ENCODE data around the gene COL23A1. TPM values are rescaled to one million over a fixed set of nuclear protein-coding genes. Genes with fewer than 3 reads are reported as not detected.

Gene COL23A1
- total and polyA plus RNA-seq, 2 of the 8 experiments (the other 6 are each of a cell fraction or from before 2014, with no cell fraction given) = 3.1 to 4.7 TPM

DNA sequence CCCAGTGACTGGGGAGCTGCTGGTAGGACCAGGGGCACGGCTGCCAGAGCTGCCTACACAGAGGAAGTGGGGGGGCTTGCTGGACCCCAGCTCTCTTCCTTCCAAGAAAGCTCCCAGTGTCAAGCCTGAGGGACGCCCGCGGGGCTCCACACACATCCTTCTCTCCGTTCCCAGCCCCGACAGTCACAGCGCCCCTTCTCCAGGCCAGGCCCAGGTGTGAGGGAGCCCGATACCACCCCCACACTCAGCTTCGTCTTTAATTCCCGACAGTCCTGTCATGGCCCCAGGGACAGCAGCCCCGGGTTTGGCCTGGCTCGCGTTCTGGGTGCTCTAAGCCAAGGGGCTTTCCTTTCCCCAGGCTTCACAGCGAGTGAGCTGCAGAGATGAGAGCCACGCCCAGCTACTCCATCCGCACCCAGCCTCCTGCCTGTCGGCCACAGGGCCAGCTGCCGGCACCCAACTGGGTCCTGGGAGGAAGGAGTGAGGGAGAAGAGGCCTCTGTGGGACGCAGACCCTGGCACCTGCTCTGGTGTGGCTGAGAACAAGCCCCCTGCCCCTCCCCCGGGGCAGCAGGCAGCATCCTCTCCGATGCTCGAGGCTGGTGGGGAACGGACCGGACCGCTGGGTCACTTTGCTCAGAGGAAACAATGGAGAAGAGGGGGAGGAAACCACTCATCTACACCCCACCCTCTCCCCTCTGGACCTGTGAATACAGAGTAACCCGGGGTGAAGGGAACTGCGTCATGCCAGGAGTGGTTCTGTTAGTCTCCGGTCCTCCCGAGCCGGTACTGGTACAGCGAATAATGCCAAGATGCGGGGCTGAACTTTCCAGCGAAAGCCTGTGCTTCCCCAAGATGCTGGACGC is 303.7 kb downstream of the COL23A1 start:
- Histone ChIP-seq H3K4me2 (ENCODE audit: insufficient read depth in 1 of 2, low read depth in 2 of 2, low read length in 2 of 2) (no peak overlapping the region), H3K23ac (ENCODE audit: insufficient read length) (no peak overlapping the region), H4K5ac (ENCODE audit: insufficient read length, low read depth, low read length) (no peak overlapping the region), H3K4me1 (replicated peaks in 1 of 4; ENCODE audit: control insufficient read depth in 3 of 4, insufficient read depth in 4 of 4, low read length in 3 of 4) (peaks cover 0 to 4% (median 0%) of the 10 kb centered on the region in 4 experiments; a peak in 1 of 7 replicates), H3K18ac (ENCODE audit: extremely low read depth, low read length) (no peak overlapping the region), H2AFZ (ENCODE audit: low read length) (no peak overlapping the region), H3K56ac (replicated peaks; ENCODE audit: insufficient read length, low read depth, low read length) (no peak overlapping the region), H4K20me1 (replicated peaks in 1 of 2; ENCODE audit: control insufficient read depth in 1 of 2, insufficient read depth in 2 of 2, low read length in 2 of 2) (no peaks in the 10 kb centered on the region), H3K9me3 (ENCODE audit: insufficient read depth in 2 of 2, low read depth in 1 of 2, low read length in 1 of 2) (peaks cover 0 to 4% of the 10 kb centered on the region in 2 experiments; a peak in 1 of 4 replicates), H3K27me3 (replicated peaks in 1 of 4; ENCODE audit: control insufficient read depth in 3 of 4, extremely low read depth in 1 of 4, insufficient read depth in 3 of 4, low read length in 3 of 4) (no peaks in the 10 kb centered on the region; a peak in 1 of 7 replicates), H4K91ac (replicated peaks; ENCODE audit: insufficient read length, low read length) (no peak overlapping the region), H3K79me1 (ENCODE audit: low read depth, low read length) (no peaks in the 10 kb centered on the region), H2BK12ac (ENCODE audit: low read depth, low read length) (no peak overlapping the region), H3K4me3 (ENCODE audit: extremely low read depth in 1 of 4, insufficient read depth in 2 of 4, low read depth in 3 of 4, low read length in 4 of 4) (no peak overlapping the region), H2BK5ac (ENCODE audit: low read depth, low read length) (no peak overlapping the region), H2BK20ac (ENCODE audit: low read length) (no peak overlapping the region), H3K27ac (ENCODE audit: low read depth, low read length) (no peak overlapping the region), H3K79me2 (ENCODE audit: control insufficient read depth in 1 of 2, insufficient read depth in 2 of 2, low read length in 2 of 2) (no peaks in the 10 kb centered on the region), H3K14ac (ENCODE audit: insufficient read length) (no peak overlapping the region), H2BK15ac (ENCODE audit: low read length) (no peak overlapping the region), H2AK5ac (ENCODE audit: low read depth, low read length) (no peak overlapping the region), H2BK120ac (replicated peaks; ENCODE audit: low read depth, low read length) (no peak overlapping the region), H3K23me2 (ENCODE audit: low read depth, low read length) (no peaks in the 10 kb centered on the region), H3K36me3 (ENCODE audit: control insufficient read depth in 2 of 4, insufficient read depth in 4 of 4, low read length in 3 of 4) (no peaks in the 10 kb centered on the region), H4K8ac (ENCODE audit: extremely low read depth, insufficient read depth, low read length) (peak overlapping the region; percentile 40; the same call in 1 of the 2 replicates), H3K4ac (replicated peaks; ENCODE audit: insufficient read length, low read depth, low read length) (no peak overlapping the region), H3K9ac (replicated peaks in 1 of 4; ENCODE audit: extremely low read depth in 1 of 4, low read depth in 3 of 4, low read length in 3 of 4) (no peak overlapping the region)
- CTCF ChIA-PET (ENCODE audit: partially characterized antibody) = interaction anchor here (0.7 to 10.0 kb wide), 14 partner anchors 10 to 338 kb away, joined by 3 to 131 read pairs (median 4); partner anchors contain the start of gene COL23A1
- no peak for TF ChIP-seq SIRT6 (IDR thresholded peaks at IDR 0.05; ENCODE audit: low read length)
- no peak for TF ChIP-seq ASH2L (IDR thresholded peaks at IDR 0.05; ENCODE audit: low read length)
- no peak for TF ChIP-seq GABPA (IDR thresholded peaks at IDR 0.05; ENCODE audit: borderline replicate concordance, insufficient read depth, low read length)
- TF ChIP-seq FOSL1 (IDR thresholded peaks at IDR 0.05; ENCODE audit: insufficient read depth, low read depth, low read length) = no peak
- TF ChIP-seq ZNF274 (IDR thresholded peaks at IDR 0.05; ENCODE audit: borderline replicate concordance, extremely low read depth, low read length) = no peak
- no peak for TF ChIP-seq CEBPB (IDR thresholded peaks at IDR 0.05; ENCODE audit: low read depth, low read length)
- TF ChIP-seq JUN (IDR thresholded peaks at IDR 0.05; ENCODE audit: low read depth, low read length) = no peak
- no peak for TF ChIP-seq NRF1 (IDR thresholded peaks at IDR 0.05; ENCODE audit: low read depth, low read length)
- TF ChIP-seq POLR2AphosphoS5 (IDR thresholded peaks at IDR 0.05; ENCODE audit: low read depth, low read length) = no peak
- no peak for FAIRE-seq
- DNase-seq (ENCODE audit: low read depth in 1 of 2, low spot score in 2 of 2) = no peak
- 93% methylated on average over 26 of the region's 34 CpGs; no CpG with 5 or more reads in 1 of the 2 experiments for whole genome bisulfite sequencing, 2 experiments (ENCODE audit: extremely low coverage in 1 of 2, insufficient coverage in 1 of 2, insufficient read length in 1 of 2, insufficient replicate concordance in 2 of 2, low coverage in 1 of 2, low lambda C conversion rate in 2 of 2, missing lambda C conversion rate in 1 of 2)
- POLR2A ChIA-PET (ENCODE audit: partially characterized antibody) = interaction anchor here (1.2 kb wide), 1 partner anchor 16 kb away, joined by 3 read pairs; no protein-coding TSS in a partner anchor

All from H1 (cell line).